T-cell (primary cell): Measurements from ENCODE around the gene S1PR2. TPM values are rescaled to one million over a fixed set of nuclear protein-coding genes. Genes with fewer than 3 reads are reported as not detected.
"Not testable (repeated sequence)": the region's sequence is repeated elsewhere in the genome, so short reads cannot be mapped to it uniquely, and the experiment has no call there.

Experiments
- ATAC-seq, 4 experiments: fragments of 200-7000 bp in 3 of 4; fragments of 150-1000 bp in 1 of 4; cut with Tn5 transposase; replicated peaks in 1 of 4; 1 replicate in 3 of 4; 2 replicates in 1 of 4; pipeline ENCODE4 v1.10.0; 2021; ENCODE audit warnings: moderate library complexity in 3 of 4, mild to moderate bottlenecking in 2 of 4, moderate number of reproducible peaks in 1 of 4
- CTCF ChIA-PET, 2 donors: fragments of 300-600 bp; sonication (Branson Sonifier 250); formaldehyde crosslinking; loops; one replicate each; lab custom pipeline; 2022; ENCODE audit warnings: antibody characterized with exemption in 2 of 2; lab: Charles Lee
- POLR2A ChIA-PET, 2 donors: fragments of 300-600 bp; sonication (Branson Sonifier 250); formaldehyde crosslinking; loops; one replicate each; lab custom pipeline; 2022; ENCODE audit warnings: antibody characterized with exemption in 2 of 2; lab: Charles Lee
- DNase-seq, 35 experiments: peaks; one replicate each; pipeline versions ENCODE4 v3.0.0 to v3.0.0-alpha.2; 2013 to 2023
- H3K27ac ChIP-seq: one replicate; pipeline ENCODE4 v1.5.1; 2013; ENCODE audit warnings: low read length
- H3K27me3 ChIP-seq, 2 experiments: replicated peaks in 1 of 2; 1 replicate in 1 of 2; 2 replicates in 1 of 2; pipeline versions ENCODE4 v1.6.1 to v1.7.0; 2013; ENCODE audit warnings: low read length in 1 of 2, mixed read lengths in 1 of 2; ENCODE audit not compliant: control insufficient read depth in 2 of 2, insufficient read depth in 2 of 2; ENCODE audit errors: extremely low read depth in 1 of 2
- H3K36me3 ChIP-seq, 2 donors: 1 replicate in 1 of 2; 2 replicates in 1 of 2; pipeline versions ENCODE4 v1.6.1 to v1.7.0; 2013; ENCODE audit warnings: low read length in 1 of 2; ENCODE audit not compliant: control insufficient read depth in 2 of 2, insufficient read depth in 1 of 2; ENCODE audit errors: extremely low read depth in 1 of 2
- H3K4me1 ChIP-seq, 2 experiments: 1 replicate in 1 of 2; 2 replicates in 1 of 2; pipeline versions ENCODE4 v1.6.1 to v1.7.0; 2013; ENCODE audit warnings: low read length in 2 of 2, mixed read lengths in 1 of 2; ENCODE audit not compliant: insufficient read depth in 2 of 2, control insufficient read depth in 1 of 2; ENCODE audit errors: extremely low read depth in 1 of 2
- H3K4me3 ChIP-seq, 2 donors: 1 replicate in 1 of 2; 2 replicates in 1 of 2; pipeline versions ENCODE4 v1.5.1 to v1.7.0; 2013; ENCODE audit warnings: mild to moderate bottlenecking in 2 of 2, low read length in 1 of 2, moderate library complexity in 1 of 2; ENCODE audit not compliant: control insufficient read depth in 1 of 2; ENCODE audit errors: extremely low read depth in 1 of 2
- H3K9me3 ChIP-seq: 2 replicates; pipeline ENCODE4 v1.7.0; 2013
- H3K27ac Mint-ChIP-seq, 2 donors: one replicate each; pipeline ENCODE4 v1.8.0; 2020 to 2021; ENCODE audit warnings: mild to moderate bottlenecking in 2 of 2, mixed read lengths in 2 of 2
- H3K27me3 Mint-ChIP-seq, 2 donors: one replicate each; pipeline ENCODE4 v1.8.0; 2021 to 2022; ENCODE audit warnings: mixed read lengths in 2 of 2
- H3K36me3 Mint-ChIP-seq: one replicate; pipeline ENCODE4 v1.8.0; 2021; ENCODE audit warnings: mixed read lengths
- H3K4me1 Mint-ChIP-seq, 3 donors: one replicate each; pipeline ENCODE4 v1.8.0; 2020 to 2022; ENCODE audit warnings: mixed read lengths in 3 of 3, mild to moderate bottlenecking in 1 of 3
- H3K4me3 Mint-ChIP-seq, 3 donors: one replicate each; pipeline ENCODE4 v1.8.0; 2020 to 2022; ENCODE audit warnings: mild to moderate bottlenecking in 3 of 3, mixed read lengths in 3 of 3, moderate library complexity in 3 of 3
- H3K9me3 Mint-ChIP-seq, 3 donors: one replicate each; pipeline ENCODE4 v1.8.0; 2020 to 2022; ENCODE audit warnings: mixed read lengths in 3 of 3
- WGBS: methylation state at CpG from one replicate; pipeline ENCODE4 v1.1.5; 2013; ENCODE audit warnings: missing lambda C conversion rate; ENCODE audit not compliant: insufficient coverage; 5-methylcytosine and 5-hydroxymethylcytosine counted together
- total RNA-seq, 35 experiments: library from RNA in 6 of 35; stranded (reverse) in 6 of 35; fragments of 120-200 nt in 1 of 35; gene quantifications; one replicate each; pipeline versions ENCODE4 v1.2.1 to v1.2.4 and lab custom pipeline; 2013 to 2026

The S1PR2 gene
- total RNA-seq, 5 donors from 2014 or later (not counting 1 experiment from before 2014, with no cell fraction given) = 6.2 to 11.4 (median 9.8) TPM

GRCh38 chr19:10251792-10252694 lies 20.9 kb upstream of the S1PR2 start, which contains the start of gene MRPL4:
Gene MRPL4, plus strand, starts transcription at chr19:10252214. Its CDS starts 40 bp downstream, at chr19:10252254.
- no peaks in the 10 kb centered on the region for H3K27me3 Mint-ChIP-seq
- peak within 1 kb of the TSS; percentile 94 to 99 (median 96) for H3K4me3 Mint-ChIP-seq
- ATAC-seq = peak; percentile 96 to 98 (median 98)
- H3K27ac ChIP-seq = peak within 1 kb of the TSS; percentile 60
- DNase-seq = peak; percentile 88 to 98 (median 96)
- peaks cover 21% of the 10 kb centered on the region for H3K36me3 Mint-ChIP-seq
- no peaks in the 10 kb centered on the region for H3K9me3 ChIP-seq
- ChIA-PET CTCF (interaction anchor here in 1 of 2 donors (1.0 to 1.4 kb wide), 2 partner anchors 19 to 57 kb away, joined by 3 read pairs; partner anchors contain the start of genes DNMT1 and ICAM1), POLR2A (interaction anchor here in 1 of 2 donors (0.5 kb wide), 1 partner anchor 140 kb away, joined by 3 read pairs; no protein-coding TSS in a partner anchor)
- H3K36me3 ChIP-seq = peaks cover 4 to 27% of the 10 kb centered on the region in 2 donors
- H3K4me3 ChIP-seq = peak within 1 kb of the TSS; percentile 91 to 99
- H3K9me3 Mint-ChIP-seq = no peaks in the 10 kb centered on the region
- H3K27ac Mint-ChIP-seq = peak within 1 kb of the TSS; percentile 93 to 96
- peaks cover 24 to 29% (median 26%) of the 10 kb centered on the region in 3 donors for H3K4me1 Mint-ChIP-seq
- H3K4me1 ChIP-seq = peaks cover 6 to 23% of the 10 kb centered on the region in 2 experiments
- 2% methylated on average over 75 of the region's 77 CpGs for WGBS
- peaks cover 0 to 2% of the 10 kb centered on the region in 2 experiments for H3K27me3 ChIP-seq

- peaks cover 2 to 10% (median 8%) of the 10 kb centered on the region in 3 donors for H3K4me1 Mint-ChIP-seq
- H3K27me3 ChIP-seq = no peaks in the 10 kb centered on the region
- no peaks in the 10 kb centered on the region for H3K9me3 ChIP-seq
- H3K4me3 ChIP-seq = no peak overlapping the region
- H3K27me3 Mint-ChIP-seq = no peaks in the 10 kb centered on the region
- H3K4me3 Mint-ChIP-seq = no peak overlapping the region
- CTCF ChIA-PET = interaction anchor here in 1 of 2 donors (0.7 to 1.1 kb wide), 2 partner anchors 13 to 221 kb away, joined by 3 read pairs; no protein-coding TSS in a partner anchor
- ATAC-seq = no peak
- POLR2A ChIA-PET = interaction anchor here (0.6 to 0.7 kb wide), 2 partner anchors 24 to 101 kb away, joined by 3 to 6 read pairs; no protein-coding TSS in a partner anchor
- no peaks in the 10 kb centered on the region for H3K36me3 ChIP-seq
- no peak overlapping the region for H3K27ac Mint-ChIP-seq
- peaks cover 0 to 13% of the 10 kb centered on the region in 2 experiments for H3K4me1 ChIP-seq
- H3K27ac ChIP-seq = no peak overlapping the region
- no peak for DNase-seq
- WGBS = 94% methylated on average over 3 of the region's 6 CpGs
- H3K9me3 Mint-ChIP-seq = no peaks in the 10 kb centered on the region
- H3K36me3 Mint-ChIP-seq = no peaks in the 10 kb centered on the region
These were observed 15.4 kb upstream of the S1PR2 start for GRCh38 chr19:10246511-10246910.

- Mint-ChIP-seq H3K36me3 (no peaks in the 10 kb centered on the region), H3K27ac (peak overlapping the region in 1 of 2 donors; percentile 29), H3K27me3 (no peaks in the 10 kb centered on the region), H3K9me3 (no peaks in the 10 kb centered on the region), H3K4me3 (no peak overlapping the region), H3K4me1 (peaks cover 0 to 5% (median 3%) of the 10 kb centered on the region in 3 donors)
- Histone ChIP-seq H3K9me3 (no peaks in the 10 kb centered on the region), H3K27me3 (no peaks in the 10 kb centered on the region), H3K27ac (no peak overlapping the region), H3K4me3 (no peak overlapping the region), H3K4me1 (peaks cover 0 to 5% of the 10 kb centered on the region in 2 experiments), H3K36me3 (no peaks in the 10 kb centered on the region)
- POLR2A ChIA-PET = interaction anchor here in 1 of 2 donors (0.7 kb wide), 1 partner anchor 100 kb away, joined by 6 read pairs; no protein-coding TSS in a partner anchor
- DNase-seq = no peak
- 93% methylated on average over 3 of the region's 9 CpGs for WGBS
- ATAC-seq = no peak
- CTCF ChIA-PET = interaction anchor here in 1 of 2 donors (0.7 kb wide), 1 partner anchor 219 kb away, joined by 3 read pairs; no protein-coding TSS in a partner anchor
These were observed 14.2 kb upstream of the S1PR2 start for GRCh38 chr19:10245189-10245939.

GRCh38 chr19:10243606-10244005 lies 12.5 kb upstream of the S1PR2 start:
- peaks cover 0 to 2% (median 0%) of the 10 kb centered on the region in 3 donors for H3K4me1 Mint-ChIP-seq
- no peaks in the 10 kb centered on the region for H3K36me3 Mint-ChIP-seq
- ATAC-seq (no peak), DNase-seq (no peak)
- ChIA-PET POLR2A (no interaction called here), CTCF (interaction anchor here in 1 of 2 donors (0.7 kb wide), 1 partner anchor 121 kb away, joined by 12 read pairs; no protein-coding TSS in a partner anchor)
- no peaks in the 10 kb centered on the region for H3K9me3 Mint-ChIP-seq
- H3K27ac Mint-ChIP-seq = no peak overlapping the region
- Histone ChIP-seq H3K9me3 (no peaks in the 10 kb centered on the region), H3K4me3 (no peak overlapping the region), H3K4me1 (no peaks in the 10 kb centered on the region), H3K27ac (no peak overlapping the region), H3K36me3 (no peaks in the 10 kb centered on the region), H3K27me3 (no peaks in the 10 kb centered on the region)
- no peaks in the 10 kb centered on the region for H3K27me3 Mint-ChIP-seq
- 97% methylated on average over 7 of the region's 7 CpGs for WGBS
- no peak overlapping the region for H3K4me3 Mint-ChIP-seq

GRCh38 chr19:10241826-10242449 lies 10.8 kb upstream of the S1PR2 start:
- H3K4me3 ChIP-seq, H3K9me3 ChIP-seq, DNase-seq, H3K4me1 Mint-ChIP-seq, H3K4me3 Mint-ChIP-seq, H3K4me1 ChIP-seq, H3K27ac Mint-ChIP-seq, H3K27ac ChIP-seq, H3K27me3 Mint-ChIP-seq, H3K36me3 Mint-ChIP-seq, ATAC-seq, H3K9me3 Mint-ChIP-seq, H3K27me3 ChIP-seq, H3K36me3 ChIP-seq: not testable (repeated sequence)
- 95% methylated on average over 3 of the region's 11 CpGs for WGBS
- ChIA-PET CTCF (interaction anchor here in 1 of 2 donors (0.6 kb wide), 1 partner anchor 695 kb away, joined by 4 read pairs; no protein-coding TSS in a partner anchor), POLR2A (interaction anchor here in 1 of 2 donors (0.6 kb wide), 1 partner anchor 34 kb away, joined by 3 read pairs; no protein-coding TSS in a partner anchor)
